Stimulated activated CD4-positive, alpha-beta T cell treated with anti-CD3 and anti-CD28 coated beads, Interleukin-2, amount 100 ng/mL, for 24 hours (primary cell): ENCODE data around the gene AKAP13.

Experiments
- DNase-seq, 2 donors: peaks; one replicate each; pipeline ENCODE4 v3.0.0-alpha.2; 2020

The AKAP13 gene

GRCh38 chr15:85718271-85718971, 338.0 kb downstream of the AKAP13 start:
- DNase-seq, result no peak

- no peak for DNase-seq
Measured at GRCh38 chr15:85718981-85719380, 338.6 kb downstream of the AKAP13 start.

DNA sequence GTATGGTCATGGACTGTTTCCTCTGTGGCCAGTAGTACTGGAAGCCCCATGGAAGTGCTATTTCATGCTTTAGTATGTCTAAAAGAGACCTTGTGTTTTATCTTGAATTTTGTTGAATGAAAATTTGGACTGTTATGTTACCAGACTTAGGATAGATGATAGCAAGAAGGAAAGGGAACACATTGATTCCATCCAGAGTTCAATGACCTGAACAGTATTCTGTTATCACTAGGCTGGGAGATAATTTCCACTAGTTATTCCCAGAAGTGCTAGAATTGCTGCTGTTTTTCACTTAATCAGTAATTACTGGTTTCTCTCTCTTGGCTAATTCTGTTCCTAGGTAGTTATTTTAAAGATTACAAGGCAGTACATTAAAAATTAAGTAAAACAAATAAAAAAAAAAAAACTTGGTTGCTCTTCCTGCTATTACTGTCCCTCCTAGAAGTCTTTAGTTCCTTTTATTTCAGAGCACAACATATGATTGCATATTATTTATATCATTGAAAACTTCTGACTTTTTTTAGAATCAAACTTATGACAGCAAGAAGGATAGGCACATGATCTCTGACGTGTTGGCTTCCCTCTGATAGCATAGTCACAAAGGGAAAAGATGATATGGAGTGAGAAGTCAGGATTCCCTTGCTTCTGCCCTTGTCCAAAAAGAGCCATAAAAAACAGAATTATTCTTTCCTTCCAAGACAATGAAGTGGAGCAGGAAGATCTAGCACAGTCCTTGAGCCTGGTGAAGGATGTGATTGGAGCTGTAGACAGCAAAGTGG, 342.2 kb downstream of the AKAP13 start:
- no peak for DNase-seq

DNA sequence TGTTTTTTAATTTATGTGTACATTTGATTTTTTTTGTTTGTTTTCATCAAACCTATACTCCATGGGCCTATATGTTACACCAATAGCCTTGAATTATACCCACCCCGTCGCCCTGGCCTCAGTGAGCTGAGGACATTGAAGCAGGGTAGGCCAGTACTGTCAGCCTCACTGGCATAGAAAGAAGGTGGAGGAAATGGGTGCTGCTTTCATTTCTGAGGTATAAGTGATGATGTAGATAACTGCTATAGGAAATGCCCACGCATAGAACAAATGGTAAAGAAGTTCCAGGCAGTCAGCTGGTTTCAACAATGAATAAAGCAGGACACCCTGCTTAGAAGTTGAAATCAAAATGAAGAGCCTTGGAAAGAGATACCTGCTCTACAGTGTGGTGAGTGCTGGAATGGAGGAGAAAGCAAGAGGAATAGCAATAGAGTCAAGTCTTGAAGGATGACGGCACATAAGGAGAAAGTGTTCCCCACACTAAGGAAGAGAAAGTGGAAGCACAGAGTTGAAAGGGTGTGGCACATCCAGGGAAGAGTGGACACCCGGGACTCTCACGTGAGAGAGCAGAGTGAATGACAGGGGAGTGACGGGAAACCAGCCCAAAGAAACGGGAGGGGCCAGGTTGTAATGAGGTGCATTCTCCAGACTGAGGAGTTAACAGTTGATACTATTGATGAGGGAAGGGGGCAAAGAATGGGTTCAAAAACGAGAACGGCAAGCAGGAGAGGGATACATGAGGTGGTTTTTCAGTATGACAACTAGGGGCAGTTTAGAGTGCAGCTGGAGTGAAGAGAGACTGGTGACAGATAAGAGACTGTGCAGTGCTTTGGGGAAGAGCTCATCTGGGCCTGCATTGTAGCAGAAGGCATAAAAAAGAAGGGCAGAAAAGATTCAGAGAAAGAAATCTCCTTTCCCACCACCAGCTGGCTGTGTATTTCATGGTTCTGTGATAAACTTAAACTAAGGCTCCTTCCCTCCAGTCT, 343.9 kb downstream of the AKAP13 start:
- no peak for DNase-seq

GRCh38 chr15:85725019-85725418, 344.6 kb downstream of the AKAP13 start:
- no peak for DNase-seq

DNA sequence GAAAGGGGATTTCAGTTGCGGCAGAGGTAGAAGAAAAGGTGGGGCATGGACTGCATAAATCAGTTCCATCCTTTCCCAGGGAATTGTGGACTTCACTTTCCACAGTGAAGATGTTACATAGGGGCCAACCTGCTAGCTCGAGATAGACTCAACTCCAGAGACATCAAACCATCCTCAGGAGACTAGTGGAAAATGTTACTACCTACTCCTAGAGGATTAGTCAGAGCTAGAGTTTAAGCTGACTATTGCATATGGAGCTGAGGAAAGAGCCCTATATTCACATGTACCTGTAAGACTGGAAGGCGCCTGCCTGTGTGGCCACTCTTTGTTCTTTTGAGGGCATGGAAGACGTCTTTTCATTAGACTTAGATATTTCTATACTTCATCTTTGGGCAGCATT, 345.2 kb downstream of the AKAP13 start:
- no peak for DNase-seq

- DNase-seq, result no peak
Measured at GRCh38 chr15:85726454-85726853, 346.1 kb downstream of the AKAP13 start.

- DNase-seq, result no peak
Measured at GRCh38 chr15:85727068-85727467, 346.7 kb downstream of the AKAP13 start.

GRCh38 chr15:85730001-85730820, 349.8 kb downstream of the AKAP13 start:
- peak in 1 of 2 donors; percentile 55 for DNase-seq

DNA sequence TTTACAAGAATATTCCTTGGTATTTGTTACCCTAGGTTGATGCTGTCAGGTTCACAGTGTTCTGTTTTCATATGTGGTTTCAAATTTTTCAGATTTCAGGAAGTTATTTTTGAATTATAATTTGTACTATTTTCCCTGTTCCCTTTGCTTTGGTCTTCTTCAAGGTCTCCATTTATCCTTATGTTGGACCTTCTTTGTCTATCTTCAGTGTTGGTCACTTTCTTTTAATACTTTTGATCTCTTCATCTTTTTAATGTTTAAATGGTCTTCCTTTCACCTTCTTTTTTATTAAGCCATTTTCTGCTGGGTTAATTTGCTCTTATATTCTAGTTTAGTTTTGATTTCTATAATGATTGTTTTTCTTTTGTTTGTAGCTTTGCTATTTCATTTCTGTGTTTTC, 353.0 kb downstream of the AKAP13 start:
- DNase-seq, result no peak

GRCh38 chr15:85737061-85737460, 356.7 kb downstream of the AKAP13 start:
- no peak for DNase-seq

- DNase-seq, result no peak
Measured at GRCh38 chr15:85741021-85741421, 360.6 kb downstream of the AKAP13 start.

- no peak for DNase-seq
Measured at GRCh38 chr15:85741662-85742061, 361.3 kb downstream of the AKAP13 start.

GRCh38 chr15:85742186-85742821, 361.9 kb downstream of the AKAP13 start:
- DNase-seq, result no peak

DNA sequence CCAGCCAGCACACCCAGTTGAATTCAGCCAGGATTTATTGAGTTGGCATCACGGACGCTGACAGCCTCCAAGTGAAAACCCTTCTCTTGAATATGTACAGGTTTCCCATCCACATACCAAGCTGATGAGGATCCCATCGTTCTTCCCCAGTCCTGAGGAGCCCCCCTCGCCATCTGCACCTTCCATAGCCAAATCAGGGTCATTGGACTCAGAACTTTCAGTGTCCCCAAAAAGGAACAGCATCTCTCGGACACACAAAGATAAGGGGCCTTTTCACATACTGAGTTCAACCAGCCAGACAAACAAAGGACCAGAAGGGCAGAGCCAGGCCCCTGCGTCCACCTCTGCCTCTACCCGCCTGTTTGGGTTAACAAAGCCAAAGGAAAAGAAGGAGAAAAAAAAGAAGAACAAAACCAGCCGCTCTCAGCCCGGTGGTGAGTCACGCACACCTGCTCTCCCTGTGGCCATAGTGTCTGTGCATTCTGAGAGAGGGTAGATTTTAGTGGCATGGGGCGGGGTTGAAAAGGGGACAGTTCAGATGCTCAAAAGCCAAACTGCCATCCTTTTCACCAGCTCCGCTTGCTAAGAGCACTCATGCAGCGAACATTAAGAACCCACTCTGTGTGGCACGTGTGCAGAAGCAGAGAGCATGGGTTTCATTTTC, 363.1 kb downstream of the AKAP13 start:
- no peak for DNase-seq

- DNase-seq, result no peak
Measured at GRCh38 chr15:85744579-85744978, 364.2 kb downstream of the AKAP13 start.

GRCh38 chr15:85745023-85745422, 364.6 kb downstream of the AKAP13 start:
- no peak for DNase-seq

DNA sequence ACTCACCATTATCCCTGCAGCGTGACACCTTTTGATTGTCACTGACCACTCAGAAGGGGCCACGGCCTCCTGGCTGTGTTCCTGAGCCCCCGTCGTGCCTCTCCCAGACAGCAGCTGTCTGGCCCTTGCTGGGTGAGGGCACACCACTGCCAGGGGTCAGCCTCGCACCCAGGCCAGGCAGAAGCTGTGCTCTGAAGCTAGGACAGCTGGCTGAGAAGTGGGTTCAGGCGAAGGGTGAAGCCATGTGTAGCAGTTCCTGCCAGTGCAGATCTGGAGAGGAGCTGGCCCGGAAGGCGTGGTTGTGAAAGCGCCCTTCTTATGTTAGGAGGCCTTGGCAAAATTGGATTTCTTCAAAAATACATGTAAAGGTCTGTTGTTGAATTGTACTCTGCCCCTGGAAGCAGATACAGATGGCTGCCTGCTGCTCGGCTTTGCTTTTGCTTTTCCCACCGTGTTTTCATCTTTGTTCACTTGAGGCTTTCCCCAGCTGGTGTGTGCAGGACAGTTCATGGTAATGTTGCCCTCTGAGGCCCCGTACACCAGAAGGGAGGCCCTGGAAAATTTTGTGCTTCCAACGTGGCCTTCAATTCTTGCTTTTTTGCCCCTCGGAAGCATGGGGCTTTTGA, 365.2 kb downstream of the AKAP13 start:
- DNase-seq, result no peak

GRCh38 chr15:85746641-85747040, 366.2 kb downstream of the AKAP13 start:
- DNase-seq, result no peak

DNA sequence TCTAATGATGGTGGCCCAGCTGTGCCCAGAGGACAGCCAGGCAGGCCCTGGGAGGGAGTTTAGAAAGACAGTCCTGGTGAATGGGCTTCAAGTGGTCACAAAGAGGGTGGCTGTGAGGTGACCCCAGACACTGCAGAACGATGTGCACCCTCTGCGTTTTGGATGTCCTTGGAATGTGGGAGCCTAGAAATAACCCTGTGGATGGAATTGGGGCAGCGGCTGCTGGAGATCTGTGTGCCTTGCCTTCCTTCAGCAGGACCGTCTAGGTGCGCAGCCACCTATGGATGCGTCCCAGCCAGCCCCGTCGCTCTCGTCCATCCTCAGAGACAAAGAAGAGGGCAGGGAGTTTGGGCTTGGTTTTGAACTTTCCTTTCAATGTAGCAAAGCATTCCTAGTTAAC, 367.8 kb downstream of the AKAP13 start:
- no peak for DNase-seq

DNA sequence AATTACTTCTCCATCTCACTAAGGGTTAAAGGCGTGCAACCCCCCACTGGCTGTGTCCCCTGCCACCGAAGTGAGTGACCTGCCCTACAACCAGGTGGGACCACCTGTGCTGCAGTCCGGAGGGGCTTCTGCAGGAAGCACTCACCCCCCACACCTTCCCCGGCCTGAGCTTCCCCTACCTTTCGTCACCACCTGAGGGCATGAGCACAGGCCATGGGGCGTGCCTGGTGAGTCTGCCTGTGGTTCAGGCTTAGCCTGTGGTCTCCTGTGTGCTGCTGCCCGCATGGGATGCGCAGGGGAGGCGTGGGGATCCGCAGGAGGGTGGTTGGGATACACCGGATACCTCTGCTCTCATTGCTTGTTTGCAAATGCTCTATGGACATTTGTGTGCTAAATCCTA, 368.3 kb downstream of the AKAP13 start:
- no peak for DNase-seq
